GM12878 (cell line): ENCODE measurements around the gene COG2. TPM values are rescaled to one million over a fixed set of nuclear protein-coding genes. Genes with fewer than 3 reads are reported as not detected.

Source experiments
- ATAC-seq: fragments of 200-7000 bp; cut with Tn5 transposase; 3 replicates; pipeline ENCODE4 v1.9.1; 2020; ENCODE audit warnings: mild to moderate bottlenecking, moderate library complexity
- BruUV-seq: library from RNA; stranded (reverse); fragments of 400-500 nt; replicated peaks from 2 replicates; lab custom pipeline; 2021; lab: Mats Ljungman, UMichigan
- CTCF ChIA-PET: fragments of 300-600 bp; sonication (Branson Sonifier 250); formaldehyde crosslinking; extraction: SDS; loops from one replicate; lab custom pipeline; 2021; ENCODE audit warnings: inconsistent platforms; lab: Yijun Ruan, JAX
- POLR2A ChIA-PET: fragments of 350-600 bp; formaldehyde crosslinking; extraction: SDS; loops from one replicate; lab custom pipeline; 2021; ENCODE audit warnings: inconsistent platforms; lab: Charles Lee
- RAD21 ChIA-PET: fragments of 300-600 bp; sonication (Branson Sonifier 250); formaldehyde crosslinking; loops from one replicate; lab custom pipeline; 2023; ENCODE audit warnings: antibody characterized with exemption; ENCODE audit not compliant: unreplicated experiment; lab: Charles Lee
- SMC1A ChIA-PET: fragments of 300-600 bp; sonication (Branson Sonifier 250); formaldehyde crosslinking; loops from one replicate; lab custom pipeline; 2023; ENCODE audit not compliant: unreplicated experiment, uncharacterized antibody; lab: Charles Lee
- DNase-seq: peaks from one replicate; pipeline ENCODE4 v3.0.0-alpha.2; 2011; ENCODE audit warnings: low read depth, low spot score
- FAIRE-seq: peaks from 3 replicates; lab custom pipeline; 2011; peaks lifted over from hg19 to GRCh38; lab: Jason Lieb, UNC
- H2AFZ ChIP-seq: 2 replicates; pipeline ENCODE4 v1.6.0; 2011; ENCODE audit warnings: low read depth, low read length, control low read depth; ENCODE audit not compliant: control insufficient read depth
- H3K27ac ChIP-seq: 2 replicates; pipeline ENCODE4 v1.5.1; 2011; ENCODE audit warnings: control low read depth; ENCODE audit not compliant: control insufficient read depth, insufficient read depth
- H3K27me3 ChIP-seq, 2 experiments: replicated peaks in 1 of 2; 2 replicates each; pipeline versions ENCODE4 v1.6.0 to v1.6.1; 2011; ENCODE audit warnings: low read length in 1 of 2; ENCODE audit not compliant: control insufficient read depth in 2 of 2, insufficient read depth in 2 of 2
- H3K36me3 ChIP-seq, 2 experiments: 2 replicates each; pipeline ENCODE4 v1.5.1; 2011; ENCODE audit warnings: low read length in 1 of 2; ENCODE audit not compliant: control insufficient read depth in 2 of 2, insufficient read depth in 2 of 2
- H3K4me1 ChIP-seq: 2 replicates; pipeline ENCODE4 v1.6.1; 2011; ENCODE audit warnings: mild to moderate bottlenecking, low read length, moderate library complexity, mixed read lengths; ENCODE audit not compliant: control insufficient read depth, insufficient read depth
- H3K4me2 ChIP-seq: 2 replicates; pipeline ENCODE4 v1.6.0; 2011; ENCODE audit warnings: control low read depth; ENCODE audit not compliant: control insufficient read depth, insufficient read depth
- H3K4me3 ChIP-seq: fragments of 200-600 bp; sonication (generic); 2 replicates; pipeline ENCODE4 v1.5.1; 2016
- H3K79me2 ChIP-seq: 2 replicates; pipeline ENCODE4 v1.6.0; 2011; ENCODE audit warnings: low read length; ENCODE audit not compliant: control insufficient read depth, insufficient read depth
- H3K9ac ChIP-seq: 2 replicates; pipeline ENCODE4 v1.8.0; 2011; ENCODE audit warnings: low read length, control low read depth, mixed read lengths; ENCODE audit not compliant: control insufficient read depth, insufficient read depth
- H3K9me3 ChIP-seq: replicated peaks from 3 replicates; pipeline ENCODE4 v1.5.1; 2011; ENCODE audit warnings: mild to moderate bottlenecking, low read length; ENCODE audit not compliant: control insufficient read depth, insufficient read depth
- H4K20me1 ChIP-seq: 2 replicates; pipeline ENCODE4 v1.6.0; 2011; ENCODE audit not compliant: control insufficient read depth, insufficient read depth
- EGR1 ChIP-seq, 2 experiments: IDR thresholded peaks; 1 replicate in 1 of 2; 2 replicates in 1 of 2; pipeline ENCODE4 v1.6.1; 2011 to 2012; ENCODE audit warnings: low read depth in 2 of 2, low read length in 2 of 2, borderline replicate concordance in 1 of 2, mild to moderate bottlenecking in 1 of 2, moderate library complexity in 1 of 2
- HCFC1 ChIP-seq: fragments of 150-350 bp; IDR thresholded peaks from 2 replicates; pipeline ENCODE4 v1.6.1; 2014; ENCODE audit warnings: low read length
- JUND ChIP-seq: IDR thresholded peaks from 2 replicates; pipeline ENCODE4 v1.6.1; 2012; ENCODE audit warnings: low read depth, mild to moderate bottlenecking, low read length, improper control_type of control experiment, moderate library complexity
- LARP7 ChIP-seq: fragments of 450-650 bp; IDR thresholded peaks from 2 replicates; pipeline ENCODE4 v1.6.1; 2017; ENCODE audit warnings: mild to moderate bottlenecking
- NFXL1 ChIP-seq: fragments of 450-650 bp; IDR thresholded peaks from 2 replicates; pipeline ENCODE4 v1.6.1; 2017; ENCODE audit warnings: antibody characterized with exemption, mild to moderate bottlenecking, borderline replicate concordance
- NFYB ChIP-seq: IDR thresholded peaks from 2 replicates; pipeline ENCODE4 v1.6.1; 2011; ENCODE audit warnings: low read depth, mild to moderate bottlenecking, low read length, improper control_type of control experiment, moderate library complexity; ENCODE audit not compliant: insufficient read depth
- TARDBP ChIP-seq: IDR thresholded peaks from 2 replicates; pipeline ENCODE4 v1.6.1; 2016; ENCODE audit warnings: borderline replicate concordance
- ZNF207 ChIP-seq: fragments of 450-650 bp; IDR thresholded peaks from 2 replicates; pipeline ENCODE4 v1.6.1; 2014; ENCODE audit warnings: antibody characterized with exemption, mild to moderate bottlenecking, borderline replicate concordance
- ZNF384 ChIP-seq: IDR thresholded peaks from 2 replicates; pipeline ENCODE4 v1.6.1; 2012; ENCODE audit warnings: low read depth, mild to moderate bottlenecking, low read length, improper control_type of control experiment, borderline replicate concordance
- WGBS: methylation state at CpG from one replicate; pipeline ENCODE4 v1.1.6; 2016; ENCODE audit warnings: low lambda C conversion rate; ENCODE audit not compliant: insufficient replicate concordance, insufficient coverage; ENCODE audit errors: missing lambda C conversion rate; 5-methylcytosine and 5-hydroxymethylcytosine counted together
- in situ Hi-C: fragments of 300-500 bp; cut with MboI; formaldehyde crosslinking; loops from 9 replicates; pipeline ENCODE4 v1.14.3; 2018; ENCODE audit warnings: mixed read lengths
- intact Hi-C: fragments of 100-400 bp; cut with micrococcal nuclease; formaldehyde crosslinking; loops from one replicate; pipeline ENCODE4 v1.14.2; 2022; ENCODE audit not compliant: unreplicated experiment
- polyA plus RNA-seq, 11 experiments: library from polyadenylated mRNA; depleted of rRNA in 4 of 11; unstranded in 6 of 11; stranded (reverse) in 5 of 11; fragments of >200 nt; fragmentation: Nextera tagmentation in 4 of 11; fragmentation: Illumina TruSeq in 1 of 11; extraction: Ambion mirVana in 4 of 11; extraction: Trizol in 1 of 11; gene quantifications; 1 replicate in 1 of 11; 2 replicates in 10 of 11; pipeline versions ENCODE4 v1.2.1 to v1.2.3, GENCODE V29; 2011 to 2016; ENCODE audit warnings: inconsistent platforms in 2 of 11, missing spikeins in 2 of 11, low read depth in 1 of 11
- total RNA-seq, 4 experiments: library from RNA; depleted of rRNA in 3 of 4; stranded (reverse); fragments of >200 nt in 3 of 4; fragmentation: Illumina TruSeq in 1 of 4; extraction: Trizol in 1 of 4; gene quantifications; 2 replicates each; pipeline versions ENCODE4 v1.2.1 to v1.2.3, GENCODE V29; 2013 to 2021

COG2 gene
- total and polyA plus RNA-seq, 10 of the 15 experiments (the other 5 are each of a cell fraction or from before 2014, with no cell fraction given), result 15.0 to 31.5 (median 28.3) TPM

DNA sequence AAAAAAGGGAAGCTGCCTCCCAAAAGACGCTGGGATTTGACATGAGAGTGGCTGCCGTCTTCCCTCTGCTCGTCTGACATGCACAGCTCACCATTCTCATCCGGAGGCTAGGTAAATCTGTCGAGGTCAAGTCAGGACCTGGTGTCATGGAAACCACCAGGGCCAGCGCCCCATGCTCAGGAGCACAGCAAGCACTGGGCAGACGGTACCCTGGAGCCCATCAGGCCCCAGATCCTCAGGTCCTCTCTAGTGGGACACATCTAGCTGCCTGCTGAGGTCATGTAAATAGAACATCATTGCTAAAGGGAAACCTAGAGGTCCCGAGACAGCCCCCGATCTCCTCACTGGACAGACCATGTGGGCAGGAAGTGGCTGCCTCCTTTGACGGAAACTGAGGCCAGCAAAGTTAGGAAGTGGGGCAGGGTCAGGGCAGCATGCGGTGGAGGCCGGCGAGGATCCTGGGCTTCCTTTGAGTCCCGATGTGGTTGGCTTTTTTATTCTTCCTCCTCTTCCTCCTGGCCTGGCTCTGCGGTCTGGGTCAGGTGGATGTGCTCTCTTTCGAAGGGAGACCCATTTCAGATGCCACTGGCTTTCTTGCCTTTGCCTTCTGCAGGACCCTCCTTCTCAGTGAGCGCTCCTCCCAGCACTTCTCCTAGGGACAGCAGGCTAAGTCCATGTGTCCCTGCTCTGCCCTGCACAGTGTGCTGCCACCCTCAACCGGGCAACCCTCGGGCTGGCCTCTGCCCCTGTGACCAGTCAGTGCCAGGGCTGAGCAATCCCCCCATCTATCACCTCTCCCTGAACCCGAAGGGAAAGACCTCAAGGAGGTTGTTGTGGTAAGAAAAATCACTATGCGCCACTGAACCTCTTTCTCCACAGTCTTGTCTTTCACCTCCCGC lies 65.7 kb downstream of the COG2 start:
- BruUV-seq, result no TSS peak
- Histone ChIP-seq H4K20me1 (no peaks in the 10 kb centered on the region), H3K9ac (no peak overlapping the region), H3K27ac (no peak overlapping the region), H3K36me3 (no peaks in the 10 kb centered on the region), H3K4me1 (no peaks in the 10 kb centered on the region), H3K27me3 (peaks cover 0 to 2% of the 10 kb centered on the region in 2 experiments; a peak in 1 of 4 replicates), H3K79me2 (no peaks in the 10 kb centered on the region), H3K4me2 (no peak overlapping the region), H3K9me3 (no peaks in the 10 kb centered on the region), H3K4me3 (no peak overlapping the region), H2AFZ (no peak overlapping the region)
- ChIA-PET CTCF (no interaction called here), POLR2A (no interaction called here), RAD21 (no interaction called here), SMC1A (no interaction called here)
- 29% methylated on average over 22 of the region's 22 CpGs for WGBS
- FAIRE-seq, result no peak
- intact Hi-C loops (no loop called here), in situ Hi-C loops (no loop called here)
- DNase-seq, result no peak
- TF ChIP-seq HCFC1 (no peak), ZNF384 (no peak), NFYB (no peak), NFXL1 (no peak), JUND (no peak), ZNF207 (no peak), LARP7 (no peak), TARDBP (no peak), EGR1 (IDR thresholded peaks at IDR 0.05; ENCODE audit: borderline replicate concordance in 1 of 2, low read depth in 2 of 2, low read length in 2 of 2) (no peak)
- no peak for ATAC-seq
